Posterior vena cava (tissue), 2 donors: ENCODE results near the gene SPRYD3. TPM values are rescaled to one million over a fixed set of nuclear protein-coding genes. Genes with fewer than 3 reads are reported as not detected.
"Not testable (repeated sequence)": the region's sequence is repeated elsewhere in the genome, so short reads cannot be mapped to it uniquely, and the experiment has no call there.

Experiments
- DNase-seq: peaks from one replicate; pipeline ENCODE4 v3.0.0-alpha.2; 2020; ENCODE audit warnings: low spot score
- intact Hi-C, 2 donors: fragments of 100-400 bp; cut with DNase I; formaldehyde crosslinking; loops; one replicate each; pipeline versions ENCODE4 v1.14.1 to v1.14.2; 2022 to 2023
- microRNA-seq, 2 donors: library from miRNA; unstranded; fragments of <30 nt; microRNA quantifications; one replicate each; pipeline ENCODE4 v1.2.0, GENCODE V29; 2020 to 2021; ENCODE audit warnings: borderline microRNAs expressed in 2 of 2
- total RNA-seq, 2 donors: library from RNA; stranded (reverse); fragmentation: NEBNext Ultra II Directional; extraction: Animal tissue kit (Norgen Biotek cat#: 25700); gene quantifications; one replicate each; pipeline ENCODE4 v1.2.1, GENCODE V29; 2021
- donor health status: DM: yes; HTN: yes; CAD: no.
- donor health status: DM: yes; HTN: yes; CAD: no.

Gene SPRYD3
- total RNA-seq, 2 donors from 2014 or later = 77.6 to 90.5 TPM

- DNase-seq = peak; percentile 83
- intact Hi-C loops = no loop called here
These were observed 33.5 kb downstream of the SPRYD3 start for GRCh38 chr12:53045696-53046045.

GRCh38 chr12:53044896-53045695, 34.1 kb downstream of the SPRYD3 start:
- DNase-seq = no peak
- intact Hi-C loops = no loop called here

GRCh38 chr12:53044052-53044581, 35.1 kb downstream of the SPRYD3 start:
- no peak for DNase-seq

GRCh38 chr12:53042607-53043454, 36.4 kb downstream of the SPRYD3 start:
- DNase-seq = no peak
- intact Hi-C loops = no loop called here

More at GRCh38 chr12:53044052-53044581, 35.1 kb downstream of the SPRYD3 start:
- intact Hi-C loops = no loop called here

- intact Hi-C loops = no loop called here
- DNase-seq = no peak
These were observed 39.3 kb downstream of the SPRYD3 start for GRCh38 chr12:53039851-53040250.

DNA sequence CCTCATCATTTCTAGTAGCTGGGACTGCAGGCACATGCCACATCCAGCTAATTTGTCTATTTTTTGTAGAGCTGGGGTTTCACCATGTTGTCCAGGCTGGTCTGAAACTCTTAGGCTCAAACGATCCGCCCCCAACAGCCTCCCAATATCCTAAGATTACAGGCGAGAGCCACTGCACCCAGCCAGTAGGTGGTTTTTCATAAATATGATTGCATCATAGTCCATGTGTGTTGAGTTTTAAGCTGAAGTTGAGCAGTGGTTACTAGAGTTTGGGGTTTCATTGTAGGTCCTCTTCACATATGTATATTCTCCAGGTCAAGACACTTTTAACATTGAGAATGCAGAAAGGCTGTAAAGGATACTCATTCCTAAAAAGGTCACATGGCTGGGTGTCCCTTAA, 42.4 kb downstream of the SPRYD3 start:
- intact Hi-C loops = no loop called here

GRCh38 chr12:53034459-53034858, 44.7 kb downstream of the SPRYD3 start:
- intact Hi-C loops = no loop called here
- no peak for DNase-seq

More for the DNA sequence above, 42.4 kb downstream of the SPRYD3 start:
- DNase-seq = no peak

DNA sequence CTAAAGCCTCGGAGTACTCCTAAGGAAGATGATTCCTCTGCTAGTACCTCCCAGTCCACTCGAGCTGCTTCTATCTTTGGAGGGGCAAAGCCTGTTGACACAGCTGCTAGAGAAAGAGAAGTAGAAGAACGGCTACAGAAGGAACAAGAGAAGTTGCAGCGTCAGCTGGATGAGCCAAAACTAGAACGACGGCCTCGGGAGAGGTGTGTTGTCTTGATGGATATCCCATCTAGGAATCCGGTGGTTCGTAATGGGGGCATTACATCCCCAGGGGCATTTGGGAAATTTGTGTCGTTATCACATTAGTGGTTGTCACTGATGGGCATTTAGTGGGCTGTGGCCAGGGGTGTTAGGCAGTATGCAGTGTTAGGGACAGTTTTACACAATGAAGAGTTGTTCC, 45.4 kb downstream of the SPRYD3 start:
- intact Hi-C loops, DNase-seq: not testable (repeated sequence)

DNA sequence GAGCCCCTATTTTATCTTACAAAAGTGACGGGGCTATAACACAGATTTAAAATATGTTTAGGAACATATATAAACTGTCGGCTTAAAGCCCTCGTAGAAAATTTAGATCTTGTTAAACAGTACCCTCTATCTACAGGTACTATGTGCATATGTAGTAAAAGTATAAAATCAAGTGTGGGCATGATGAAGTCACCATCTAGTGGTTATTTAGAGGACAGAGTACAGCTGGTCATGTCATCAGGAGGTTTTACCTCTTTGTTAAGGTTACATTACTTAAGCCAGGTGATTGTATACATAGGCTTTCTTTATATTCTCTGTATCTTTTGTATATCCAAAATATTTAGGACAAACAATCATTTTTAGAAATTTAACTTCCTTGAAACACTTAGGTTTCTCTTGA, 47.6 kb downstream of the SPRYD3 start:
- intact Hi-C loops = no loop called here
- DNase-seq = no peak

DNA sequence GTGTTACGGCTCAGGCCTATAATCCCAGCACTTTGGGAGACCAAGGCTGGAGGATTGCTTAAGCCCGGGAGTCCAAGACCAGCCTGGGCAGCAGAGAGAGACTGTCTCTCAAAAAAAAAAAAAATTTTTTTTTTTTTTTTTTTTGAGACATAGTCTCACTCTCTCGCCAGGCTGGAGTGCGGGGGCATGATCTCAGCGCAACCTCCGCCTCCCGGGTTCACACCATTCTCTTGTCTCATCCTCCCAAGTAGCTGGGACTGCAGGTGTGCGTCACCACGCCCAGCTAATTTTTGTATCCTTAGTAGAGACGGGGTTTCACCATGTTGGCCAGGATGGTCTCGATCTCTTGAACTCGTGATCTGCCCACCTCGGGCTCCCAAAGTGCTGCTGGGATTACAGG, 52.2 kb downstream of the SPRYD3 start:
- DNase-seq, intact Hi-C loops: not testable (repeated sequence)

DNA sequence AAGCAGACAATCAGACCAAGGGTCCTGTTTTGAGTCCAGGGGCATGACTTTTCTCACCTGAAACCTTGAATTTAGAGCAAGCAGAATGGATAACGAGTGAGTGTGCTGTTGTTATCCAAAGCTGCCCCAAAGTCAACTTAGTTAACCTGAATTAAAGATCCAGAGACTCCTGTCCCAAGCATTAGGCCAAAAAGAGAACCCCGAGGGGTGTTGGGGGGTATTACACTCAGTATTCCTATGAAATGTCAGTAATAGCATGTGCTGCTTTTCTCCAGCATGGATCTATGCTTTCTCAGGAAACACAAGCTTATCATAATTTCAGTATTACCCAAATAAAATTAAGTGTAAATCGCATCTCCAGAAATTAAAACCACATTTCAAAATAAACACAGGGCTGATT, 53.9 kb downstream of the SPRYD3 start:
- DNase-seq = no peak
- intact Hi-C loops = no loop called here

DNA sequence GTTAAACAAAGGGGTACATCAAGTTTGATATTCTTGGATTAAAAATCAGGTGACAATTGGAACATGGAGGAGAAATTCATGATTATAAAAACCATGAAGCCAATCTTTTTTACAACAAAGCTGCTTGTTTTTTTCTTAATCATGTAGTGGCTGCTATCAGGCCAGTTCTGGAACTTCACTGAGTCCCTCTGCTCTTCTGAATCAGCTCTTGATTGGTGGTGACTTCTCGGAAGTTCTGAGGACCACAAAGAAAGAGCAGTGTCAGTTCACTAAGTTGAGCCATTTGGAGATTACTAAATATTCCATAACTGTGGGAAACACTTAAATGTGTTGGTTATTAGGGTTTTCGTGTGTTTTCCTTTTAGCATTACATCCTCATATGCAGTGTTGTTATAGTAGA, 64.5 kb downstream of the SPRYD3 start:
- DNase-seq = no peak
- intact Hi-C loops = no loop called here

Small RNA genes lying within 50 kb of the gene (microRNA-seq; reads per million reads assigned to microRNA genes)
- 0.26 to 0.32 reads per million in 2 donors for gene MIR6757

Other genes starting within 250 kb of the SPRYD3 start
- not detected for gene KRT79, start 245.1 kb downstream of the SPRYD3 start, total RNA-seq
- gene KRT78, start 230.4 kb downstream of the SPRYD3 start, total RNA-seq = not detected
- 10 to 100 TPM in 1 of 2 donors, 1 to 10 TPM in 1; 4.0 to 23.6 TPM for gene KRT8, start 174.3 kb downstream of the SPRYD3 start, total RNA-seq
- gene KRT18, start 130.3 kb downstream of the SPRYD3 start, total RNA-seq = 10 to 100 TPM; 14.1 to 20.5 TPM
- gene EIF4B, start 72.9 kb downstream of the SPRYD3 start, total RNA-seq = 100 to 1,000 TPM; 311 to 314 TPM
- 100 to 1,000 TPM; 139 to 218 TPM for gene TNS2, start 29.3 kb downstream of the SPRYD3 start, total RNA-seq
- gene IGFBP6, start 18.3 kb upstream of the SPRYD3 start, total RNA-seq = 100 to 1,000 TPM; 679 to 733 TPM
- under 1 TPM; 0.32 to 0.90 TPM for gene SOAT2, start 24.1 kb upstream of the SPRYD3 start, total RNA-seq
- 10 to 100 TPM; 23.7 to 27.4 TPM for gene ZNF740, start 101.3 kb upstream of the SPRYD3 start, total RNA-seq
- 10 to 100 TPM; 16.4 to 22.3 TPM for gene CSAD, start 101.5 kb upstream of the SPRYD3 start, total RNA-seq
- 1 to 10 TPM; 2.1 to 2.9 TPM for gene ITGB7, start 127.9 kb upstream of the SPRYD3 start, total RNA-seq
- 10 to 100 TPM; 33.4 to 38.1 TPM for gene RARG, start 152.8 kb upstream of the SPRYD3 start, total RNA-seq
- gene ESPL1, start 188.9 kb upstream of the SPRYD3 start, total RNA-seq = 1 to 10 TPM in 1 of 2 donors, under 1 TPM in 1; 0.62 to 1.0 TPM
- gene PFDN5, start 216.2 kb upstream of the SPRYD3 start, total RNA-seq = 100 to 1,000 TPM; 473 to 486 TPM
- gene MYG1, start 220.3 kb upstream of the SPRYD3 start, total RNA-seq = 10 to 100 TPM; 35.6 to 37.8 TPM
- gene AAAS, start 242.2 kb upstream of the SPRYD3 start, total RNA-seq = 10 to 100 TPM; 29.5 to 35.3 TPM